NCI-H1436 (cell line): ENCODE measurements around the gene CFAP58.

Experiments used
- DNase-seq: peaks from one replicate; lab custom pipeline; 2025; lab: John Stamatoyannopoulos, UW

The CFAP58 gene, protein sequence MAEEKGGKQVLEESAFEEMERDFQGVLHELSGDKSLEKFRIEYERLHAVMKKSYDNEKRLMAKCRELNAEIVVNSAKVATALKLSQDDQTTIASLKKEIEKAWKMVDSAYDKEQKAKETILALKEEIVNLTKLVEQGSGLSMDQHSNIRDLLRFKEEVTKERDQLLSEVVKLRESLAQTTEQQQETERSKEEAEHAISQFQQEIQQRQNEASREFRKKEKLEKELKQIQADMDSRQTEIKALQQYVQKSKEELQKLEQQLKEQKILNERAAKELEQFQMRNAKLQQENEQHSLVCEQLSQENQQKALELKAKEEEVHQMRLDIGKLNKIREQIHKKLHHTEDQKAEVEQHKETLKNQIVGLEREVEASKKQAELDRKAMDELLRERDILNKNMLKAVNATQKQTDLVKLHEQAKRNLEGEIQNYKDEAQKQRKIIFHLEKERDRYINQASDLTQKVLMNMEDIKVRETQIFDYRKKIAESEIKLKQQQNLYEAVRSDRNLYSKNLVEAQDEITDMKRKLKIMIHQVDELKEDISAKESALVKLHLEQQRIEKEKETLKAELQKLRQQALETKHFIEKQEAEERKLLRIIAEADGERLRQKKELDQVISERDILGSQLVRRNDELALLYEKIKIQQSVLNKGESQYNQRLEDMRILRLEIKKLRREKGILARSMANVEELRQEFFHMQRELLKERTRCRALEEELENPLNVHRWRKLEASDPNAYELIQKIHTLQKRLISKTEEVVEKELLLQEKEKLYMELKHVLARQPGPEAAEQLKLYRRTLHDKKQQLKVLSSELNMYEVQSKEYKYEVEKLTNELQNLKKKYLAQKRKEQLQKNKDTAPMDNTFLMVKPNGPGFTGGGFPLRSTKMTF

GRCh38 chr10:104353325-104354048 lies at the start of gene CFAP58:
TSS of gene CFAP58 (plus strand) at chr10:104353833. CDS start at chr10:104353898, 65 bp downstream.
- DNase-seq: peak; percentile 95

GRCh38 chr10:104304356-104304745 lies 49.3 kb upstream of the CFAP58 start:
- DNase-seq: no peak

GRCh38 chr10:104304927-104305326 lies 48.7 kb upstream of the CFAP58 start:
- no peak for DNase-seq

GRCh38 chr10:104306897-104307296 lies 46.7 kb upstream of the CFAP58 start:
- DNase-seq: no peak

GRCh38 chr10:104307576-104308438 lies 45.8 kb upstream of the CFAP58 start:
- no peak for DNase-seq

GRCh38 chr10:104308439-104308903 lies 45.2 kb upstream of the CFAP58 start:
- DNase-seq: no peak

DNA sequence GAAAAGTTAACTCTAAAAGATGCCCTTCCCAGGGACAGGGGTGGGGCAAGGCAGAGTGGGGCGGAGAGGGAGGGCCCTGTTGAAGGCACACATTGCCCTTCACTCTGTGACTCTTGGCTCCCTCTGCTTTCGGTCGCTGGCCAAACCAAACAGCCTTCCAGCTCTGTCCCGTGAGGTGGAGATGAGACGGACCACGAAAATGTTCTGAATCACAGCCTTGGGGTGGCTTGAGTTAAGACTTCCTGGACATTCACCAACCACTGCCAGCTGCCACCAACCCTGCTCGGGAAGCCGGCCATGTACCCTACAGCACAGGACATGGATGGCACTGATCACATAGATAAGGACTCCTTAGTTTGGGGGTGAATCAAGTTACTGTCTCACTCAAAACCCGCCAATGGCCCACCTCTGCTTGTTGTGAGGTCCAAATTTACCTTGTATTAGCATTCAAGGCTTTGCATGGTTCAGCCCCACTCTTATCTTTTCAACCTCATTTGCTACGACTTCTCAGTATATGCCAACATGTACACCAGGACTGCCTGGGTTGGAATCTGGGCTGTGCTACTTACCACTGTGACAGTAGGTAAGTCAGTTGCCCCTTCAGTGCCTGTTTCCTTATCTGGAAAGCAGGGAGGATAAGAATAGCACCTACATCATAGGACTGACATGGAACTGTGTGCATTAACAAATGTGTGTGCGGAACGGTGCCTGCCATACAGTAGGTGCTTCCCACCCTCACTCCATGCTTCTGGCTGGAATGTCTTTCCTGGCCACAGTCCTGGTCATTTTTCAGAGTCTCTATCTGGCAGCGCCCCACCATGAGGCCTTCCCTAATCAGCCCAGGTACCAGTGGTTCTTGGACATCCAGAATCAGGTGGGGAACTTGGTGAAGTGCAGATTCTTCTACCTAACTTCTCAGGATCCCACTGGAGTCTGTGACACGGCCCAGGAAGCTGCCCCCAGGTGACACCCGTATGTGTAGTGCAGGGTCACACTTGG lies 43.4 kb upstream of the CFAP58 start:
- no peak for DNase-seq

DNA sequence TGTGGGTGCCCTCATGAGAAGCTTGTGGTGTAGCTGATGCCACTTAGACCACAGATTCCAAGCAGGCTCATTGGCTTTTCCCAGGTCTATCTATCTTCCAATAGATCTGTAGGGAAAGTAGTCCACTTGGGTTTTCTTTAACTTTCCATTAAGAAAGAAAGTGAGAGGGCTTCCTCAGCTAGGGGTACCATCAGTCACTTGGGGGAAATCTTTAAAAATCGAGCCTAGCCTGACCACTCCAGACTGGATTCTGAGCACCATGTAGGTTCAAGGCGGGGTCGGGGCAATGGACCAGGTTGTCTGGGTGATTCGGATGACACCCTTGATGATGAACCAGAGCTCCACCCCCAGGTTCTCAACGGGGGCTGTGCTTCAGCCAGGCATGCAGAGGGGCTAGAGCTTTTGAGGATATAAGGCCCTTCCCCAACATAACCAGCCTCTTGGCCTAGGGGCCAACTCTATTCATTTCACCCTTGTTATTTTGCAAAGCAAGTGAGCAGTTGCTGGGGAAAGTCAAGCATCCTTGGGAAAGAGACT lies 42.4 kb upstream of the CFAP58 start:
- no peak for DNase-seq

GRCh38 chr10:104314591-104315485 lies 38.8 kb upstream of the CFAP58 start:
- DNase-seq: no peak

GRCh38 chr10:104315486-104315921 lies 38.1 kb upstream of the CFAP58 start:
- no peak for DNase-seq

DNA sequence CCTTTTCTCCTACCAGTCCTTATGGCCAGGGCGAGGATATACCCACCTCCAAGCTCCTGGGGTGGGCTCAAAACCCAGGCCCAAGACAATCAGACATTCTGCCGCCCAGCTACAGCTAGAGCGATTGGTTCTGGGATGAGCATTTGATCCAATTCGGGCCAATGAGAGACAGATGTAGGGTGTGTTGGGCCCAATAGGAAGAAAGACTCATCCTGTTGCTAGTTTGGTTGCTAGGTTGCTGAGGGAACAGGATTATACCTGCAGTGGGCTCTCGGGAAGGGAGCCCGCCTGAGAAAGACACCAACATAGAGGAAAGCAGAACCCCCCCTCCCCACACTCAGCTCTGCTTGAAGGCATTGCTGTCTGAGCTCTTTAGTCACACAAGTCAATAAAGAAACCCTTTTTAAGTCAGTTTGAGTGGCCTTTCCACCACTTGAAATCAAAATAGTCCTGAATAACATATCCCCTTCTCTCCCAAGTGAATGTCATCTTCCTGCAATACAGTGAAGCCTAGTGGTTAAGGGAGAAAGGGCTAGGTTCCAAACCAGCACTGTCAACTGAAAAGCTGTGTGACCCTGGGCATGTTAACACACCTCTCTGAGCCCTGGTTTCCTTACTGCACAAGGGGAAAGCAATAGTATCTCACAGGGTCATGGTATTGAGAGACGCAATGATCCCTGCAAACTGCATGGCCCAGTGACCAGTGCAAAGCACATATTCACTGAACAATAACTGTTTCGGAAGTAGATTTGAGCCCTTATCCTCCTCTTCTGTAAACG lies 37.1 kb upstream of the CFAP58 start:
- DNase-seq: no peak

- DNase-seq: no peak
These were observed 36.3 kb upstream of the CFAP58 start for GRCh38 chr10:104317269-104317710.

GRCh38 chr10:104317726-104318299 lies 35.8 kb upstream of the CFAP58 start:
- no peak for DNase-seq

GRCh38 chr10:104318326-104318725 lies 35.3 kb upstream of the CFAP58 start:
- DNase-seq: no peak

DNA sequence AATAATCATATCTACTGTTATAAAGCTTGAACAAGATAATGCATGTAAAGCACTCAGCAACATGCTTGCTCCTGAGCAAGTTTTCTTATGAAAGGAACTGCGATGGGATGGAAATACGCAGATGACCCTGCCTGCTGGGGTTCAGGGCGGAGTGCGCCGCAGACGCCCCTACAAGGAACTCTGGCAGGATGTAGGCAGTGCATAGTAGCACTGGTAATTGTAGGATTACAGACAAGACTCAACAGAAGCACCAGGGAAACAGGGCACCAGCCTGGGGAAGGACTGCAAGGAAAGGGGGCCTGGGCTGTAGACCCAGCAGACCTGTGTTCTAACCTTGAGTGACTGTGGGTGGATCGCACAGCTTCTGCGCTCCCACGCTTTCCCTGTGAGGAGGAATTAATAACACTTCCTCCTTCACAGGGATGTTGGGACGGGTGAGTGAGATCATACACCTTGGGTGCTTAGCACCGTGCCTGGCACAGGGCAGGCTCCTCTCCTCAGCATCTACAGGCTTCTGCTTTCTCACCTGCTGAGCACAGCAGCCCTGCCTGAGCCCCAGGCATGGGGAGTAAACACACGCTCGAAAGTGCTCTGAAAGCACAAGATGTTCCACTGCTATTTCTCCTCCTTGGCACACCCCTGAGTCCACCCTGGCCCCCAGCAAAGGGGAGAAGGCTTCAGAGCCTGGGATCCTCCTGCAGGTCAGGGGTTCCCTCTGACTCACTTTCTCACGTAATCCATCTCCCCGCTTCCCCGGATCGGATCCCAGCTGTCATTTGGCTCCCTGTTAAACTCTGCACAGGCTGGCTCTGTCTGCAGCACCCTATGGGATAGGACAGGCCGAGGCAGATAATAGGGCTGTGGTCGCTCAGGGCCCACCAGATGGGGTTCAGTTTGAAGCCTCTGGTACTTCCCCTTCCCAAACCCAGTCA lies 34.6 kb upstream of the CFAP58 start:
- DNase-seq: no peak

GRCh38 chr10:104321226-104321625 lies 32.4 kb upstream of the CFAP58 start:
- no peak for DNase-seq
